B cell (primary cell): Measurements from ENCODE around the gene NDUFA12.

Source experiments
- CTCF ChIP-seq: fragments of 200-600 bp; IDR thresholded peaks from one replicate; pipeline ENCODE4 v1.8.0; 2022; ENCODE audit warnings: antibody characterized with exemption, mild to moderate bottlenecking
- EZH2 ChIP-seq: IDR thresholded peaks from 2 replicates; pipeline ENCODE4 v1.6.1; 2012; ENCODE audit warnings: borderline replicate concordance, low read depth, mild to moderate bottlenecking, moderate library complexity, low read length; ENCODE audit not compliant: insufficient read depth, poor library complexity, severe bottlenecking

GRCh38 chr12:94951071-94951934, 52.2 kb downstream of the NDUFA12 start:
- TF ChIP-seq CTCF (no peak), EZH2 (no peak)
